GM19372 (cell line): ENCODE data around the gene DCLRE1C.
"Not testable (repeated sequence)": the region's sequence is repeated elsewhere in the genome, so short reads cannot be mapped to it uniquely, and the experiment has no call there.

ENCODE experiments used
- ATAC-seq: cut with Tn5 transposase; IDR thresholded peaks from one replicate; pipeline ENCODE4 v1.9.1; 2021; ENCODE audit warnings: mild to moderate bottlenecking, low read depth, moderate library complexity; ENCODE audit not compliant: unreplicated experiment

Gene DCLRE1C

DNA sequence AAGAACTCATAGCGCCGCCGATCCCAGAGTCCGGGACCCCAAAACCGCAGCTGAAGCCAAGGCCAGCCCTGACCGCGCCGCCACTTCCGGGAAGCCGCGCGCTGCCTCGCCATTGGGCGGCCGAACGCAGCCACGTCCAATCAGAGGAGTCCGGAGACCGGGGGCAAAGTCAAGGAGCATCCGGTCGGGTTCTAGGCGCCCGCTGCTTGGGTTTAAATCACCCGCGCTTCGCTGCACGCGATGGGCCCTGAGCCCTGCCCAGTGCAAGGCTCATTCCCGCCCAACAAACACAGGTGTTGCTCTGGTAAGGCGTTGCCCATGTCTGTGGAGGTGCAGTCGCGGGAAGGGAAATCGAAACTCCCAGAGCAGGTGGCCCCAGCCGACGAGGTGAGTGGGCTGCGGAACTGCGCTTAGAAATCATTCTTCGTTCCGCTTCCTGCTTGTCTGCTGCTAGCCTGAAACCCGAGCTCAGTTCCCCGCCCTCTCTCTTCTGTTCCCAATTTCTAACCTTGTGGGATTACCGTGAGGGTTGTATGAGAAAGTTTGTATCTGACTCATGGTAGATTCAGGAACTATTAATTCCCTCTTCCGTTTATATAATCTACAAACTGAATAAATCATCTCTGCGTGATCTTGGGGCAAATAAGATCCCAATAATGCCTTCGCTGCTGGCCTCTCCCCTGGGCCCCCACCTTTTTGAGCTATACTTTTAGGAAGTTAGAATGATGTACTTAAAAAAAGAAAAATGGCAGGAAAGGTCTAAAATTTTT lies at the start of gene DCLRE1C:
Gene DCLRE1C, minus strand, starts transcription at position 96 of the 770 bp plus-strand sequence. Its CDS starts 86 bp downstream, at position 10.
- ATAC-seq = peak; percentile 68

DNA sequence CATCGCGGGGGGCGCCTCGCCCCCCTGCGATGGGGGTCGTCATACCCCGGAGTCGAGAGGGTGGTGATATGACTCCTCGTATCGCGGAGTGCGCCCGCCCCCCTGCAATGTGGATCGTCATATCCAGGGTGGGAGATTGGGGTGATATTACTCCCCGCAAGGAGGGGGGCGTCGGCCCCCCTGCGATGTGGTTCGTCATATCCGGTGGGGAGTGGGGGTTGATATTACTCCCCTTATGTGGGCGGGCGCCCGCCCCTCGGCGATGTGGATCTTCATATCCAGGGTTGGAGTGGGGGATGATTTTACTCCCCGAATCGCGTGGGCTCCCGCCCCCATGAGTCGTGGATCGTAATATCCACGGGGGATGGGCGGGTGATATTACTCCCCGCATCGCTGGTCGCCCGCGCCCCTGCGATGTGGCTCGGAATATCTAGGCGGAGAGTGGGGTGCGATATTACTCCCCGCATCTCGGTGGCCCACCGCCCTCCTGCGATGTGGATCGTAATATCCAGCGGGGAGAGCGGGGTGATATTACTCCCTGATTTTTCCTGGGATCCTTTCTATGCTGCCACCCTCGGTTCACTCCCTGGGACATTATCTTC lies 42.2 kb upstream of the DCLRE1C start:
- no peak for ATAC-seq

DNA sequence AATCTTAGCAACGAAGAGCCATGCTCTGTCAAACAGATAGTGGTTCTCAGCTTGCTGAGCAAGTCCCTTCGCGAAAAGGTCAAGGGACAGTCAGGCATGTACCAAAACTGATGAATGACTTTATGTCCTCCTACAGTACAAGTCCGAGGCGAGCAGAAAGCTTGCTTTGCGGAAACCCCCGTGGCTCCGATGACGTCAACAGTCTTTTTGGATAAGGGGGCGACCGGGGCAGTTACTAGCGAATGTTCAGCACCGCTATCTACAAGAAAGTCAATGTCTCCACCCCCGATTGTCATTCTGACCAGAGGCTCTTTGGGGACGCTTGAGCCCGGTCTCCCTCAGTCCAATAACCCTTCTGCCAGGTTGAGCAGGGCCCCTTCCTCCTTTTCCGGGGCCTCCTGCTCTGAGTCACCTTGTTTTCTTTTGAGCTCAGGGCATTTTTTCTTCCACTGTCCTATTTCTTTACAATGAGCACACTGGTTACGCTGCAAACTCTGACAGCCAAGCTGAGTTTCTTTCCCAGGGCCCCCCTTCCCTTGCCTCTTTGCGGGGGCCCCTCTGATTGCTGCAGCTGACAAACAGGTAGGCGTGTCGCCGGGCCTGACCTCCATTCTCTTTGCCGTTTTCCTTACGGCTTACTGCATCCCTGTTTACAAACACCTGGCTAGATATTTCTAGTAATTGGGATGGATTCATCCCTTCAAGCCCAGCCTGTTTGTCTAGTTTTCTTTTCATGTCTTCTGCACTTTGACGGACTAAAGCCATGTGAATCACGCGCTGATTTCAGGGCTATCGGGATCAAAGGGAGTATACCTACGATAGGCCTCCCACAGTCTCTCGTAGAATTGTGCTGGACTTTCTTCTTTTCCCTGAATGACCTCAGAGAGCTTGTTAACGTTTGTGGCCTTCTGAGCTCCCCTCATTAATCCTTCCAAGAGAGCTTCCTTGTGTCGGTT lies 39.9 kb upstream of the DCLRE1C start:
- not testable (repeated sequence) for ATAC-seq

DNA sequence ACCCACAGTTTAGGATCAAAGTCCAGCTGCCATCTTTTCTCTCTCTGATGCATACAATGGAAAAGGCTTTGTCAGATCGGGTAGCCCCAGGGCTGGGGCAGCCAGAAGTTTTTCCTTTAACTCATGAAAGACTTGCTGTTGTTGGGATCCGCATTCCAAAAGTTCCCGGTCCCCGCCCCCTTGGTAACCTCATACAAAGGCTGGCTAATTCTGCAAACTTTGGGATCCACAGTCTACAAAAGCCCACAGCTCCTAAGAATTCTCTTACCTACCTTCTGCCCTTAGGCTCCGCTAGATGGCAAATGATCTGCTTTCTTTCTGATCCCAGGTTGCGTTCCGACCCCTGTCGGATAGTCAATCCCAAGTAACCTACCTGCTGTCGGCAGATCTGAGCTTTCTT lies 38.4 kb upstream of the DCLRE1C start:
- not testable (repeated sequence) for ATAC-seq

DNA sequence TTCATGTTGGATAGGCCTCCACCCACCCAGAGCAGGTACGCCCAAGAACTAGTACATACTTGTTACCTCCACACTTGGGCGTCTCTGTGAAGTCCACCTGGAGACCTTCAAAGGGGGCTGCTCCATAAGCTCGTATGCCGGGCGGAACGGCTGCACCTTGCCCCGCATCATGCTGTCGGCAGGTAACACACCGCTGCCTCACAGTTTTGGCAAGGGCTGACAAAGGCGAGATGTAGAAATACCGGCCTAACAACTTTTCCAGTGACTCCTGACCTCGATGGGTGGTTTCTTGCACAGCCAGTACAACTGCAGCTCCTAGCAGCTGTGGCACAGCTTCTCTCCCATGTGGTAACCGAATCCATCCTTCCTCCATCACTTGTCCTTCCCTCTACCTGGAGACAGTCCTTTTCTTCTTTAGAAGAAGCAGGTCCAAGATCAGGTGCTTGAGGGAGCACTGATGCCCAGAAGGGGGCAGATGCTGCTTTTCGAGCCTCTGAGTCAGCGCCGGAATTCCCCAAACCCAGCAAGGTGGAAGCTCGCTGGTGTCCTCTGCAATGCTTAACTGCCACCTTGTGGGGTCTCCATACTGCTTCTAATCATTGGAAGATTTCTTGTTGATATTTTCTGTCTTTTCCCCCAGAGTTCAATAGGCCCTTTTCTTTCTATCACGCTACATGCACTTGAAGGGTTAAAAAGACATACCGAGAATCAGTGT lies 37.3 kb upstream of the DCLRE1C start:
- not testable (repeated sequence) for ATAC-seq

DNA sequence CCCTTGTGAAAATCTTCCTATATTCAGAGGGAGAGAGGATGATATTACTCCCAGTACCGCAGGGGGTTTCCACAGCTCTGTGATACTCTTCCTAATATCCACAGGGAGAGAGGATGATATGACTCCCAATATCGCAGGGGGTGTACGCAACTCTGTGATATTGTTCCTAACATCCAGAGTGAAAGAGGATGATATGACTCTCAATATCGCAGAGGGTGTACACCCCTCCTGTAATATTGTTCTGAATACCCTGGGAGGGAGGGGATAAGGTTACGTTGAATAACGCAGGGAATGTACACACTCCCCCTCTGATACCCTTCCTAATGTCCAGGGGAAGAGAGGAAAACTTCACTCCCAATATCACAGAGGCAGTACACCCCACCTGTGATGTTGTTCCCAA lies 35.7 kb upstream of the DCLRE1C start:
- not testable (repeated sequence) for ATAC-seq

DNA sequence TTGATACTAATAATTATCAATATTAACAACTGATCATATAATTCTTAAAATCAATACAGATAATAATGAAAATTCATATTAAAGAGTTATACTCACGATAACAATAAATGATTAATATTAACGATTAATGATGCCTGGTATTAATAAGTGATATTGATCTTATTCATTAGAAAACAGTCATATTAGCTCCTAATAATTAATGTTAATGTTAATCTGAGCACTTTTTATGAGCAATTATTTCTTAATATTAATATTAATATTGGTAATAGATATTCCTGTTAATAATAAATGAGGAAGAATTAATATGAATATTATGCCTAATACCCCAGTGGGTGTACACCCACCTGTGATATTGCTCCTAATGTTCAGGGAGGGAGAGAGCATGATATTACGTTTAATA lies 28.8 kb upstream of the DCLRE1C start:
- ATAC-seq = no peak

DNA sequence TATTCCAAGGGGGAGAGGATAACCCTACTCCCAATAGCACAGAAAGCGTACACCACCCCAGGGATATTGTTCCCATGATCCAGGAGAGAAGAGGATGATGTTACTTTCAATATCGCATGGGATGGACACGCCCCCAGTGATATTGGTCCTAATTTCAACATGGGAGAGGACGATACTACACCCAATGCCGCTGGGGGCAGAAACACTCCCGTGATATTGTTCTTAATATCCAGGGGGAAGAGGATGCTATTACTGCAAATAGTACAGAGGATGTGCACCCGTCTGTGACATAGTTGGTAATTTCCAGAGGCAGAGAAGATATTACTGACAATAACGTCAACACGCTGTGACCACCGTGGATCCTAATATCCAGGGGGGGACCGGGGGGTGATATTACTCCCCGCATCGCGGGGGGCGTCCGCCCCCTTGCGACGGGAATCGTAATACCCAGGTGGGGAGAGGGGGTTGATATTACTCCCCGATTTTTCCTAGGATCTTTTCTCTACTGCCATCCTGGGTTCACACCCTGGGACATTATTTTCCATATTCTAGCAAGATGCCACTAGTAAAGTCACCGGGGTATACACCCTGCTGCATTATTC lies 21.9 kb upstream of the DCLRE1C start:
- no peak for ATAC-seq

DNA sequence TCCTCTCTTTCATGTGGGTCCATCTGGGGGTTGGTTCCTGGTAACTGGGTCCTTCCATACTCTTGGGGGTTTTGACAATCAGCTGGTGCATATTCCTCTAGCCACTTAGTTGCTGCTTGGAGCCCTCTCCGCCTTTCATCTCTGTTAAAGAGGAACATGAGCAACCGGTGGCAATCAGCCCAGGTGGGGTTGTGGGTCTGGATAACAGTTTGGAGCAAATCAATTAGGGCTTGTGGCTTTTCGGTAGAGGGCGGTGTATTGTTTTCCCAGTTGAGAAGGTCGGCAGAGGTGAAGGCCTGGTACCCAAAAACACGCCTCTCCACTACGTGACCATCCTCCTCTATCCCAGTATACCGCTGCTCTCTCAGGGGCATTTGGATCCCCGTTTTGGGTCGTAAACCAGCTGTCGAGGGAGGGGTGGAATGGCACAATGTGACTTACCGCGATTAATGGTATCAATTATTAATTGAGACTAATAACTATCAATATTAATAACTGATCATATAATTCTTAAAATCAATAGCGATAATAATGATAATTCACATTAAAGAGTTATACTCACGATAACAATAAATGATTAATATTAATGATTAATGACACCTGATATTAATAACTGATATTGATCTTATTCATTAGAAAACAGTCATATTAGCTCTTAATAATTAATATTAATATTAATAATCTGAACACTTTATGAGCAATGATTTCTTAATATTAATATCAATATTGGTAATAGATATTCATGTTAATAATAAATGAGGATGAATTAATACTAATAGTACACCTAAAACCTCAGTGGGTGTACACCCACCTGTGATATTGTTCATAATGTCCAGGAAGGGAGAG lies 20.5 kb upstream of the DCLRE1C start:
- ATAC-seq = not testable (repeated sequence)

DNA sequence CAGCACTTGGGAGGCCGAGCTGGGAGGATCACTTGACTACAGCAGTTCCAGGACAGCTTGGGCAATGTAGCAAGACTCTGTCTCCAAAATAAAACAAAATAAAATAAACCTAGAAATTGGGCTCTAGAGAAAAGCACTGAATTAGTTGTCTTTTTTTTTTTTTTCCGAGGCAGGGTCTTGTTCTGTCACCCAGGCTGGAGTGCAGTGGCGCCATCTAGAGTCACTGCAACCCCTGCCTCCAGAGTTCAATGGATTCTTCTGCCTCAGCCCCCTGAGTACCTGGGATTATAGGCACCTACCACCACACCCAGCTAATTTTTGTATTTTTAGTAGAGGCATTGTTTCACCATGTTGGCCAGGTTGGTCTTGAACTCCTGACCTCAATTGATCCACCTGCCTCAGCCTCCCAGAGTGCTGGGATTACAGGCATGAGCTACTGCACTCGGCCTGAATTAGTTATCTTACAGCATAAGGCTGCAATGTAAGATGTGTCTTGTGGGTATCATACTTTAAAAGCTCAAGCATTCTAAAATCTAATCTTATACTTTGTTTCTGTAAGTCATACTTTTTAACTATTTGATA lies 18.1 kb upstream of the DCLRE1C start:
- no peak for ATAC-seq

DNA sequence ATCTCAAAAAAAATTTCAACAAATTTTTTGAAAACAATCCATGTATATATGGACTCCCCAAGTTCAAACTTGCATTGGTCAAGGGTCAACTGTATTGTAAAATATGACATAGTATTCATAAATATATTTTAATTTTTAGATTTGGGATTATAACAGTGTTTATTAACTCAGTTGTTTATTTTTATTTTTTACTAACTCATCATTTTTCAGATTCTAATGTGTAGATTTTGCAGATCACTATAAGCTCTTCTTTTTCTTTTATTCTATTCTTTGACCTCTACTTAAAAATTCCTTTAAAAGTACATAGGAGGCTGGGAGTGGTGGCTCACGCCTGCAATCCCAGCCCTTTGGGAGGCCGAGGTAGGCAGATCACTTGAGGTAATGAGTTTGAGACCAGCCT lies 14.0 kb upstream of the DCLRE1C start:
- no peak for ATAC-seq

DNA sequence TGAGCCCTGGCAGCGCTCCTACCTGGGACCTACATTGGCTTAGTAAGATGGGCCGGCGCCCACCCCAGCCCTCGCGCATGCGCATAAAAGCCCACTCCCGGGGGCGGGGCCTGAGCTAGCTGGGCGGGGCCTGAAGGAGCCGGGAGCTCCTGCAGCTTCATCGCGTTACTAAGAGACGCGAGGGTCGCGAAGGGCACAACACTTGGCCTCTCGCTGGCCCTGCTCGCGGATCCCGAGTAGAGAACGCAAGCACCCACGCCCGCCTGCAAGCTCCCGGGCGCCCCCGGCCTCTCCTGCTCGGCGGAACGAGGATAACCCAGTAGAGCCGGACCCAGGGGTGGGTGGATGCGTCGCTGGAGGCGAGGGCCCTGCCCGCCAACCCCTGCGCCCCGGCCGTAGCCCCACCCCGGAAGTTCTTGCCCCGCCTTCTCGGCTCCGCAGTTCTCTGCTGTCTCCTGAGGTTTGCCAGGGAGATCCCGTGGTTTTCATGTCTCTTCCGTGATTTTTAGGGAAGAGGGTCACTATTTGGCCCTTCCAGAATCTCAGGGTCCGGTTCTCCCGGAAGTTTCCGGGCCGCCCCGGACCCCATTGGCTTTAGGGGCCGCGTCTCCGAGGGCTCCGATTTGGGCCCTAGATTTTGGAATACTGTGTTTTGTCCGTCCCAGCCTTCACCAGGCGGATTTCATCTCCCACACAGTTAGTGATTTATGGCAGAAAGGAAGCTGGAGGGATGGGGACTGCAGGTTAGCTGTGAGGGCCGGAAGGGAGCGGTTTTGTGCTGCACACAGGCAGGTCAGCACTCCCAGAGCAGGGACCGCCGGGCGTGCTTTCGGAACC lies 5.5 kb upstream of the DCLRE1C start, which contains the start of gene MEIG1:
Gene MEIG1, plus strand, starts transcription at position 168 of the 837 bp plus-strand sequence. CDS start 7,081 bp downstream, outside the sequence.
- ATAC-seq = peak; percentile 75

DNA sequence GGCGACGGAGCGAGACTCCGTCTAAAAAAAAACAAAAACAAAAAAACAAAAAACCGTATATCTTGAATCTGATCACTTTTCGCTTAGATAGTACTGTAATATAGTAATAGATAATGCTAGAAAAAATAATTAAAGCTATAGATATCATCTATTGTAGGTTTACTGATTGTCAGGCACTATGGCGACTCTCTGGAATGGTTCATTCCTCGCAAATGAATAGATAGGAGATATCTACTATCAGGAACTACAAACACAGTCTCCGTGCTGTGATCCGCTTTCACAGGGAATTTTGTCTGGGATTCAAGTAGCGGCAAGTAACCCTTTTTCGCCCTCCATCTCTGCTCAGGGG lies 5.0 kb upstream of the DCLRE1C start:
- ATAC-seq = no peak

DNA sequence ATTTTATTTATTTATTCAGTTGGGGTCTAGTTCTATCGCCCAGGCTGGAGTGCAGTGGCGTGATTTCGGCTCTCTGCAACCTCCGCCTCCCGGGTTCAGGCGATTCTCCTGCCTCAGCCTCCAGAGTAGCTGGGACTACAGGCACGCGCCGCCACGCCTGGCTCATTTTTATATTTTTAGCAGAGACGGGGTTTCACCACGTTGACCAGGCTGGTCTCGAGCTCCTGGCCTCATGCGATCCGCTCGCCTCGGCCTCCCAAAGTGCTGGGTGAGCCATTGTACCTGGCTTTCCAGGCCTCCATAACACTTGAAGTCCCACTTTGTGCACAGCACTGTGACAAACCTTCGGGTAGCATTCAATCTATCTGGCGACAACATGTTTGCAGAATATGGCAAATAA lies 1.0 kb upstream of the DCLRE1C start:
- ATAC-seq = no peak

DNA sequence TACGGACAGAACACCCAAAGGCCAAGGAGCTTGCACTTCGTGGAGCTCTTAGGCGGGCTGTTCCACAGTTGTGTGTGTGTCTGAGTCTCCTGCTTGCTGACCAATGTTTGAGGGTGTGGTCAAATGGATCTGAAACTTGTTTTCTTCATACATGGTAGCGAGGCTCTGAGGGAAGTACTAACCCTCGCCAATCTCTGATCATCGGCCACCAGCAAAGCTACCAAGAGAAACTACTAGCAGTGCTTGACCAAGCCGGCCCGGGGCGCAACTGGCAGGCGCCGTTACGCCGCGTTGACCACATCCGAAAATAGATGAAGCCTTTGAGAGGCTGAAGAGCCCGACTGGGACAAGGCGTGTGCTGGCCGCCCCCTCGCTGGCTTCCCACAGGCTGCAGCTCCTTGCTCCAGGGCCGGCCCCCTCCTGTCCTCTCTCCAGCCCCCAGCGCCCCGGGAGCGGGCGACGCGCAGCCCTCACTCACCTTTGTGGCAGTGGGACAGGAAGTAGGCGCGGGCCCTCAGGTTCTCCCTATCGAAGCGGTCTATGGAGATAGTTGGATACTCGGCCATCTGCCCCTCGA lies 384 bp downstream of the DCLRE1C start:
- ATAC-seq = peak; percentile 36

DNA sequence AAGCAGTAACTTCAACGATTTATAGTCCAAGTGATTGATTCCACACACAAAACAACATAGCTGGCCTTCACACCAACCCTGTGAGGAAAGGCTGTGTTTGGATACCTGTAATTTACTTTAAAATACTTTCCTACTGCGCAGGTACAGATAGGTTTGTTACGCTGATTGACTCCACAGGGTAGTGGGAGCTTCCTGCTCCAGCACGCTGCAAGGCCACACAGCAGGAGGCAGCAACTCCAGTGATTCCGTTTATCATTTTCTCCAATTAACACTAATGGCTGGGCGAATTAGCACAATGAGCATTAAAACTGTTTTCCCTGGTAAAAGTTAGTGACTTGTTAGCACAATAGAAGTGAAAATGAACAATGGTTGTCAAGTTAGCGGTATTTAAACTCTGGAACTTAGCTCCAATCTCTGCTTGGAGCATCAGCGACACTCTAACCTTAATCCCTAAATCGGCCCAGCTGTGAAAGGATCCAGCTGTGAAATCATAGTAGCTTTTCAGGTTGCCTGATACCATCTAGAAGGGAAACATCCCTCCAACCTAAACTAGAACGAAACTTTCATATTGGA lies 959 bp downstream of the DCLRE1C start:
- ATAC-seq = no peak

DNA sequence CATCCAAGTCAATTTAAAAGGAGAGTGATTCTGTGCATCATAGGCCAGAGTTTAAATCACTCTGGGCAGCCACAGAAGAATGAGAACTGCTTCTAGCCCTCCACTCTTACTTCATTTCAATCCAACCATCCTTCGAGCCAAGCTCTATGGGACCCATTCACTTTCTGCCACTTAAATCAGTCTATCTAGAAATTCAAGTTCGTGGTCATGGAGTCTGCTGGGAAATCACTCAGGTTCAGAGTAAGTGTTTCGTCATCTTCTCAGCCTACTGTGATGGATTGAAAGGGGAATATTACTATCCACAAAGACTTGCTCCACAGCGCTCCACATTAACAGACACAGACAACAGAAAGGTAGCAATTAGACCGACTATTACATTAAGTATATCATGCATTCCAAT lies 4.6 kb downstream of the DCLRE1C start:
- ATAC-seq = no peak
